ENCODE measurements around the gene TXNDC17.

DNA sequence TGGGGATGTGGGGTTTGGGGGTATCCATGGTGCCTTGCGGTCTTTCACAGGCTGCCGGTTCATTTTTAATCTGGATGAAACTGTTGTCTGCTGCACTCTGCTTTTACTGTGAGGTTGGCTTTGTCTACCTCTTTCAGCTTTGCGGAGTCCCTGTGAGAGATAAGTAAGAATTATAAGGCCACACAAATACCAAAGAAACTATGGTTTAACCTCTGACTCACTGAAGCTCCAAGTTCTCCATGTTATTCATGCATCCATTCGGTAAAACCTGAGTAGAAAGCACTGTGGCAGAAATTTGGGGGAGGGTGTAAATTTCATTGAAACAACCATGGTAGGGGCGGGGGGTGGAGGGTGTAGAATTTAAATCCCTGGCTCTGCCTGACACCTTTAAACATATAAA, 30.8 kb upstream of the TXNDC17 start:
- TF ChIP-seq SP1 (CRISPR knock-in tag; conservative IDR thresholded peaks at IDR 0.05) (no peak), SMAD3 (CRISPR knock-in tag; IDR thresholded peaks at IDR 0.05; ENCODE audit: borderline replicate concordance) (no peak), SOX15 (CRISPR knock-in tag; IDR thresholded peaks at IDR 0.05) (no peak), CREM (CRISPR knock-in tag; IDR thresholded peaks at IDR 0.05) (no peak), NR3C1 (CRISPR knock-in tag; conservative IDR thresholded peaks at IDR 0.05; ENCODE audit: low read depth) (no peak), JUN (CRISPR knock-in tag; IDR thresholded peaks at IDR 0.05) (no peak), TP53 (CRISPR knock-in tag; IDR thresholded peaks at IDR 0.05) (no peak), KAT7 (CRISPR knock-in tag; IDR thresholded peaks at IDR 0.05; ENCODE audit: borderline replicate concordance) (no peak)
- TF ChIP-seq, protein P1, sequence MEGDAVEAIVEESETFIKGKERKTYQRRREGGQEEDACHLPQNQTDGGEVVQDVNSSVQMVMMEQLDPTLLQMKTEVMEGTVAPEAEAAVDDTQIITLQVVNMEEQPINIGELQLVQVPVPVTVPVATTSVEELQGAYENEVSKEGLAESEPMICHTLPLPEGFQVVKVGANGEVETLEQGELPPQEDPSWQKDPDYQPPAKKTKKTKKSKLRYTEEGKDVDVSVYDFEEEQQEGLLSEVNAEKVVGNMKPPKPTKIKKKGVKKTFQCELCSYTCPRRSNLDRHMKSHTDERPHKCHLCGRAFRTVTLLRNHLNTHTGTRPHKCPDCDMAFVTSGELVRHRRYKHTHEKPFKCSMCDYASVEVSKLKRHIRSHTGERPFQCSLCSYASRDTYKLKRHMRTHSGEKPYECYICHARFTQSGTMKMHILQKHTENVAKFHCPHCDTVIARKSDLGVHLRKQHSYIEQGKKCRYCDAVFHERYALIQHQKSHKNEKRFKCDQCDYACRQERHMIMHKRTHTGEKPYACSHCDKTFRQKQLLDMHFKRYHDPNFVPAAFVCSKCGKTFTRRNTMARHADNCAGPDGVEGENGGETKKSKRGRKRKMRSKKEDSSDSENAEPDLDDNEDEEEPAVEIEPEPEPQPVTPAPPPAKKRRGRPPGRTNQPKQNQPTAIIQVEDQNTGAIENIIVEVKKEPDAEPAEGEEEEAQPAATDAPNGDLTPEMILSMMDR (IDR thresholded peaks at IDR 0.05): no peak
- TF ChIP-seq, protein P2, sequence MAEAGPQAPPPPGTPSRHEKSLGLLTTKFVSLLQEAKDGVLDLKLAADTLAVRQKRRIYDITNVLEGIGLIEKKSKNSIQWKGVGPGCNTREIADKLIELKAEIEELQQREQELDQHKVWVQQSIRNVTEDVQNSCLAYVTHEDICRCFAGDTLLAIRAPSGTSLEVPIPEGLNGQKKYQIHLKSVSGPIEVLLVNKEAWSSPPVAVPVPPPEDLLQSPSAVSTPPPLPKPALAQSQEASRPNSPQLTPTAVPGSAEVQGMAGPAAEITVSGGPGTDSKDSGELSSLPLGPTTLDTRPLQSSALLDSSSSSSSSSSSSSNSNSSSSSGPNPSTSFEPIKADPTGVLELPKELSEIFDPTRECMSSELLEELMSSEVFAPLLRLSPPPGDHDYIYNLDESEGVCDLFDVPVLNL (CRISPR knock-in tag; IDR thresholded peaks at IDR 0.05; ENCODE audit: borderline replicate concordance, low read depth): no peak
